Stimulated activated CD8-positive, alpha-beta memory T cell treated with anti-CD3 and anti-CD28 coated beads, Interleukin-7, amount 100 ng/mL, for 48 hours (primary cell): ENCODE results near the gene R3HDML.
"Not testable (repeated sequence)": the region's sequence is repeated elsewhere in the genome, so short reads cannot be mapped to it uniquely, and the experiment has no call there.

Source experiments
- DNase-seq, 2 donors: peaks; one replicate each; pipeline ENCODE4 v3.0.0-alpha.2; 2020; ENCODE audit warnings: low read depth in 1 of 2; ENCODE audit errors: extremely low read depth in 1 of 2

R3HDML gene

GRCh38 chr20:44336725-44337380 lies at the start of gene R3HDML:
Gene R3HDML (plus strand): TSS chr20:44337043. CDS start chr20:44337158, 115 bp downstream.
- no peak for DNase-seq

- DNase-seq, result no peak
Observed at GRCh38 chr20:44287272-44288097, 49.4 kb upstream of the R3HDML start.

GRCh38 chr20:44288252-44288651 lies 48.6 kb upstream of the R3HDML start:
- no peak for DNase-seq

GRCh38 chr20:44291754-44292153 lies 45.1 kb upstream of the R3HDML start:
- DNase-seq, result no peak

GRCh38 chr20:44296011-44296410 lies 40.8 kb upstream of the R3HDML start:
- no peak for DNase-seq

- no peak for DNase-seq
Observed at GRCh38 chr20:44297721-44298120, 39.1 kb upstream of the R3HDML start.

GRCh38 chr20:44299011-44299535 lies 37.8 kb upstream of the R3HDML start:
- not testable (repeated sequence) for DNase-seq

GRCh38 chr20:44301285-44301684 lies 35.6 kb upstream of the R3HDML start:
- DNase-seq, result no peak

- no peak for DNase-seq
Observed at GRCh38 chr20:44302026-44302669, 34.7 kb upstream of the R3HDML start.

- no peak for DNase-seq
Observed at GRCh38 chr20:44302736-44303135, 34.1 kb upstream of the R3HDML start.

- no peak for DNase-seq
Observed at GRCh38 chr20:44304383-44304782, 32.5 kb upstream of the R3HDML start.

- no peak for DNase-seq
Observed at GRCh38 chr20:44306927-44307326, 29.9 kb upstream of the R3HDML start.

- no peak for DNase-seq
Observed at GRCh38 chr20:44309763-44310663, 26.8 kb upstream of the R3HDML start.

GRCh38 chr20:44310664-44311639 lies 25.9 kb upstream of the R3HDML start, which contains the start of gene FITM2:
Gene FITM2 (minus strand): TSS chr20:44311202. CDS start chr20:44311148, 54 bp downstream.
- peak; percentile 96 to 97 for DNase-seq

GRCh38 chr20:44314870-44315269 lies 22.0 kb upstream of the R3HDML start:
- DNase-seq, result no peak

- no peak for DNase-seq
Observed at GRCh38 chr20:44319839-44320422, 16.9 kb upstream of the R3HDML start.

- DNase-seq, result no peak
Observed at GRCh38 chr20:44324343-44324742, 12.5 kb upstream of the R3HDML start.

GRCh38 chr20:44326391-44327159 lies 10.3 kb upstream of the R3HDML start:
- peak in 1 of 2 donors; percentile 6 for DNase-seq
